Activated CD4-positive, alpha-beta memory T cell treated with anti-CD3 and anti-CD28 coated beads for 36 hours (primary cell): ENCODE measurements around the gene EN2. TPM values are rescaled to one million over a fixed set of nuclear protein-coding genes. Genes with fewer than 3 reads are reported as not detected.

Experiments
- CTCF ChIA-PET: fragments of 350-600 bp; sonication (Branson Sonifier 250); formaldehyde crosslinking; loops from one replicate; lab custom pipeline; 2021; ENCODE audit warnings: antibody characterized with exemption, inconsistent platforms; lab: Charles Lee
- POLR2A ChIA-PET: fragments of 350-600 bp; sonication (Branson Sonifier 250); formaldehyde crosslinking; loops from one replicate; lab custom pipeline; 2021; ENCODE audit warnings: antibody characterized with exemption; lab: Charles Lee
- DNase-seq: peaks from one replicate; pipeline ENCODE4 v3.0.0-alpha.2; 2020
- H3K27ac Mint-ChIP-seq: one replicate; pipeline ENCODE4 v1.8.0; 2021; ENCODE audit warnings: mixed read lengths
- H3K27me3 Mint-ChIP-seq: one replicate; pipeline ENCODE4 v1.8.0; 2021; ENCODE audit warnings: mixed read lengths
- H3K36me3 Mint-ChIP-seq: one replicate; pipeline ENCODE4 v1.8.0; 2021; ENCODE audit warnings: mixed read lengths
- H3K4me1 Mint-ChIP-seq: one replicate; pipeline ENCODE4 v1.8.0; 2021; ENCODE audit warnings: low read depth, mixed read lengths
- H3K4me3 Mint-ChIP-seq: one replicate; pipeline ENCODE4 v1.8.0; 2021; ENCODE audit warnings: mild to moderate bottlenecking, mixed read lengths
- H3K9me3 Mint-ChIP-seq: one replicate; pipeline ENCODE4 v1.8.0; 2021; ENCODE audit warnings: mixed read lengths
- intact Hi-C: fragments of 100-400 bp; cut with micrococcal nuclease; formaldehyde crosslinking; loops from one replicate; pipeline ENCODE4 v1.15.1; 2023
- total RNA-seq, 2 experiments: library from RNA; stranded (reverse); gene quantifications; one replicate each; pipeline ENCODE4 v1.2.3, GENCODE V29; 2021

Gene EN2
- total RNA-seq, 2 experiments from 2014 or later: not detected

- H3K4me3 Mint-ChIP-seq: no peak overlapping the region
- no peaks in the 10 kb centered on the region for H3K9me3 Mint-ChIP-seq
- H3K27ac Mint-ChIP-seq: no peak overlapping the region
- no peak for DNase-seq
- intact Hi-C loops: no loop called here
- ChIA-PET POLR2A (no interaction called here), CTCF (no interaction called here)
- peaks cover 10% of the 10 kb centered on the region for H3K27me3 Mint-ChIP-seq
- no peaks in the 10 kb centered on the region for H3K4me1 Mint-ChIP-seq
- no peaks in the 10 kb centered on the region for H3K36me3 Mint-ChIP-seq
These were observed 38.8 kb upstream of the EN2 start for GRCh38 chr7:155418941-155419755.

DNA sequence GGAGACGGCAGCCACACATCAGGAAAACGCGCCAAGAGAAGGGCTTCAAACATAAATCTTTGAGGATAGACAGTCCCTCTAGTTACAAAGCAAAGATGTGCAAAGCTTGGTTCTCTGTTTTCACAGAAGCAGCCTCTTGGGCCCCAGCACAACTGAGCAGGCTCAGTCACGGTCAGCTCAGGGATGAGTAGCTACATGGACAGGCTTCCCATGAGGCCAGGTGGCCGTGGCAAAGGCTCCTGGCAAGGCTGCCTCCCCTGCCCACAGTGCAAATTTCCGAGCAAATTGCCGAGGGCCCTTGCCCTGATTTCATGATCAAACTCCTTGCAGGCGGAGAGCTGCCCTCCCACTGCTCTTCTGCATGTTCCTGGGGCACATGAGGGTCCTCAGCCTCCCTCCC lies 37.8 kb upstream of the EN2 start:
- DNase-seq: no peak
- CTCF ChIA-PET: no interaction called here
- H3K27ac Mint-ChIP-seq: no peak overlapping the region
- H3K27me3 Mint-ChIP-seq: peaks cover 10% of the 10 kb centered on the region
- intact Hi-C loops: no loop called here
- POLR2A ChIA-PET: no interaction called here
- no peaks in the 10 kb centered on the region for H3K9me3 Mint-ChIP-seq
- H3K4me3 Mint-ChIP-seq: no peak overlapping the region
- no peaks in the 10 kb centered on the region for H3K36me3 Mint-ChIP-seq
- no peaks in the 10 kb centered on the region for H3K4me1 Mint-ChIP-seq

DNA sequence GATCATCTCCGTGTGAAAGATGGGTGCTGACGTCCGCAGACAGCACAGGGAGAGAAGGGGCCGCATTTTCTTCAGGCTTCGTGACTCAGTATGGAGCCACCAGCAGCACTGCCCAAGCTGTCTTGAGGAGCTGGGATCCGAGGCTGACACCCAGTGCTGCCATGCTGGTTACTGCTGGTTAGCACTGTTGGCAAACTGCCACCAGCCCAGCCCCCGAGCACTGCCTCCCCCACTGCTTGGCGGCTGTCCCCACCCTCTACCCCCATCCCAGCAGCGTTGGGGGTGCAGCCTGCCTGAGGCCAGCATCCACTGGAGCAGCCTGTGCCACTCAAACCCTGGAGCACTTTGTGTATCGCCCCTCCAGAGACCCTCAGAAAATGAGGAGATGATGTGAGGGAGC lies 35.8 kb upstream of the EN2 start:
- Mint-ChIP-seq H3K4me1 (no peaks in the 10 kb centered on the region), H3K9me3 (no peaks in the 10 kb centered on the region), H3K36me3 (no peaks in the 10 kb centered on the region), H3K4me3 (no peak overlapping the region), H3K27ac (no peak overlapping the region), H3K27me3 (peaks cover 13% of the 10 kb centered on the region)
- intact Hi-C loops: no loop called here
- ChIA-PET CTCF (no interaction called here), POLR2A (no interaction called here)
- no peak for DNase-seq

- H3K27ac Mint-ChIP-seq: no peak overlapping the region
- DNase-seq: no peak
- POLR2A ChIA-PET: no interaction called here
These were observed 35.2 kb upstream of the EN2 start for GRCh38 chr7:155422599-155423336.

GRCh38 chr7:155423337-155424285 lies 34.3 kb upstream of the EN2 start:
- Mint-ChIP-seq H3K9me3 (no peaks in the 10 kb centered on the region), H3K4me1 (no peaks in the 10 kb centered on the region), H3K4me3 (no peak overlapping the region), H3K27me3 (peaks cover 18% of the 10 kb centered on the region), H3K27ac (no peak overlapping the region), H3K36me3 (no peaks in the 10 kb centered on the region)
- no peak for DNase-seq
- intact Hi-C loops: no loop called here
- POLR2A ChIA-PET: no interaction called here
- CTCF ChIA-PET: no interaction called here

More at GRCh38 chr7:155422599-155423336, 35.2 kb upstream of the EN2 start:
- Mint-ChIP-seq H3K27me3 (peaks cover 13% of the 10 kb centered on the region), H3K36me3 (no peaks in the 10 kb centered on the region), H3K4me3 (no peak overlapping the region), H3K9me3 (no peaks in the 10 kb centered on the region), H3K4me1 (no peaks in the 10 kb centered on the region)
- intact Hi-C loops: no loop called here
- CTCF ChIA-PET: no interaction called here

DNA sequence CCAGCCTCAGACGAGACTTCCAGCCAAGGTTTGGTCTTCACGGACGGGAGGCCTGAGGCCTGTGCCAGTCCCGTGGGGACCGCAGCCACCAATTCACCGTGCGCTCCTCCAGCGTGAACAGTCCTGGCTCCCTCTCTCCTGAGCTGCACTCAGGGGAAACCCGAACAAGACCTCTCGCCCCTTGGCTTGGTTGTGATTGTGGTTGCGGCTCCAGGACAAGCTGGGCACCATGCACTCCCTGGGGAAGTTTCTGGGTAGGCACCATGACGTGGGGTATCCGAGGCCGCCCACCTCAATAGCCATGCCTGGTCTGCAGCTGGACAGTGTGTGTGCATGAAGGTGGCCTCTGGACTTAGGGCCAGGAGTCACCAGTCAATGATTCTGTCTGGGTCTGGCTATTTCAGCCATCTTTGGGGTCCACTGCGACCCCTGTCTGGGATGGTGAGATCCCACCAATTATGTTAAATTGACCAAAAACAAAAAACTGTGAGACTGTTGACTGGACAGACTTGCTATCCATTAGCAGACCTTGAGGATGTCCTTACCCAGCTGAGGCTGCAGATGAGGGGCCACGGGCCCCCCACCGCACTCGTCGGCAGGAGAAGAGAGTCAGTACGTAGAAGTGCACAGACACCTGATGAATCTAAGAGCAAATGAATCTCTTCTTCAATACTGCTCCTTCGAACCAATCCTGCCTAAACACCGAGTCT lies 33.5 kb upstream of the EN2 start:
- Mint-ChIP-seq H3K27ac (no peak overlapping the region), H3K36me3 (no peaks in the 10 kb centered on the region), H3K4me1 (no peaks in the 10 kb centered on the region), H3K4me3 (no peak overlapping the region), H3K9me3 (no peaks in the 10 kb centered on the region), H3K27me3 (peaks cover 16% of the 10 kb centered on the region)
- no peak for DNase-seq
- CTCF ChIA-PET: no interaction called here
- POLR2A ChIA-PET: no interaction called here
- intact Hi-C loops: no loop called here

- Mint-ChIP-seq H3K27ac (no peak overlapping the region), H3K4me1 (no peaks in the 10 kb centered on the region), H3K9me3 (no peaks in the 10 kb centered on the region), H3K27me3 (peaks cover 15% of the 10 kb centered on the region), H3K4me3 (no peak overlapping the region), H3K36me3 (no peaks in the 10 kb centered on the region)
- intact Hi-C loops: no loop called here
- CTCF ChIA-PET: no interaction called here
- POLR2A ChIA-PET: no interaction called here
- DNase-seq: no peak
These were observed 33.0 kb upstream of the EN2 start for GRCh38 chr7:155425011-155425340.

DNA sequence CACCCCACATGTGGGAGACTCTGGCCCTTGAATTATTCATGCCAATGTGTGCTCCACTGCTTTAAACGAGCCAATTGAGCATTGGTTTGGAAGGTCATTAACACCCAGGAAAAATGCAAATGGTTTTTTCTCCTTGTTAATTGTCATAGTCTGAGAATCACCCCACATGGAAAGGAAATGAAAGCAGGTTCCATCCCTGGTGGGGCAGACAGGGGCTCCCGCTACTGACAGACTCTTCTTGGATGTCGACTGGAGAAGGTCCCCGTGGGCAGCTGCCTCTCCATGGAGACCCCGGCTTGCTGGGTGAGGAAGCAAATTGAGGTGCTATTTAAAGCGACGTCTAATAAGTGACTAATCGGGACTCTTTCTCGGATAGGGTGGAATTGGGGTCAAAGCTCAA lies 32.0 kb upstream of the EN2 start:
- no peak for DNase-seq
- H3K36me3 Mint-ChIP-seq: no peaks in the 10 kb centered on the region
- H3K4me1 Mint-ChIP-seq: no peaks in the 10 kb centered on the region
- no peak overlapping the region for H3K27ac Mint-ChIP-seq
- POLR2A ChIA-PET: interaction anchor here (0.6 kb wide), 1 partner anchor 369 kb away, joined by 4 read pairs; no protein-coding TSS in a partner anchor
- CTCF ChIA-PET: no interaction called here
- H3K4me3 Mint-ChIP-seq: no peak overlapping the region
- H3K9me3 Mint-ChIP-seq: no peaks in the 10 kb centered on the region
- intact Hi-C loops: no loop called here
- peaks cover 19% of the 10 kb centered on the region for H3K27me3 Mint-ChIP-seq

DNA sequence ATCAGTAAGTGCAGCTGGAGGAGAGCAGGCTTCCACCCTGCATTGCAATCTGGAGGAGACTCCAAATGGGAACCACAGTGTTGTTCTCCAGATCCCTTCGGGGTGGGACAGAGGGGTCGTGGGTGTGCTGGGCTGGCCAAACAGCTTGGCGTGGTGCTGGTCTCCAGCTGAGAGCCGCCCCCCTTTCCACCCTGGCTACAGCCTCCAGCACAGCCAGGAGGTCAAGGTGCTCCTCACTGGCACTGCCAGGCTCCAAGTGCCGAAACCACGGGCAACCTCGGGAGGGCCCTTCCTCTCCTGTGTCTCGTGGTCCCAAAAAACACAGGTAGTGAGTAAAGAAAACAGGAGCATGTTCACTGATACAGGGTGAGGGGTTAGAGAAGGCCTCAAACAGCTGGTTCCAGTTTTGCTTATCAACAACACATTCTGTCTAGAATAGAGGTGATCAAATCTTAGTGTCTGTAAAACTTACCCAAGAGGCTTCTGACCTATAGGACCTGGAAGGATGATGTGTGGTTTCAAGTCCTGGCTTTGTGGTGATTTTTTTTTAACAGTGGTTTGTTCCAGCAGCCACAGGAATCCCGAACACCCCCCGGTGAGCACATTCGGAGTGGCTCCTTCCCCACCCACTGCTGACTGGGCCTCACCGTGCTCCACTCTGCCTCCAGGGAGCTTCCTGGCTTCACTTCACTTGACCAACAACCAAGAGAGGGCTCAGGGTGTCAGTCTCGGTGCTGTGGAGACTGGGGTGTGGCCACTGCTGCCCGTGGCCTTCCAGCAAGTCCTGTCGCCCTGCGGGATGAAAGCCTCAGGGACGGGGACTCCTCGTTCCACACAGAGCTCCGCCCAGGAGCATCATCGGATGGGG lies 31.2 kb upstream of the EN2 start:
- no peaks in the 10 kb centered on the region for H3K36me3 Mint-ChIP-seq
- H3K4me1 Mint-ChIP-seq: no peaks in the 10 kb centered on the region
- ChIA-PET POLR2A (interaction anchor here (0.6 kb wide), 1 partner anchor 368 kb away, joined by 4 read pairs; no protein-coding TSS in a partner anchor), CTCF (no interaction called here)
- no peak overlapping the region for H3K27ac Mint-ChIP-seq
- H3K9me3 Mint-ChIP-seq: no peaks in the 10 kb centered on the region
- intact Hi-C loops: no loop called here
- peaks cover 19% of the 10 kb centered on the region for H3K27me3 Mint-ChIP-seq
- DNase-seq: no peak
- no peak overlapping the region for H3K4me3 Mint-ChIP-seq

DNA sequence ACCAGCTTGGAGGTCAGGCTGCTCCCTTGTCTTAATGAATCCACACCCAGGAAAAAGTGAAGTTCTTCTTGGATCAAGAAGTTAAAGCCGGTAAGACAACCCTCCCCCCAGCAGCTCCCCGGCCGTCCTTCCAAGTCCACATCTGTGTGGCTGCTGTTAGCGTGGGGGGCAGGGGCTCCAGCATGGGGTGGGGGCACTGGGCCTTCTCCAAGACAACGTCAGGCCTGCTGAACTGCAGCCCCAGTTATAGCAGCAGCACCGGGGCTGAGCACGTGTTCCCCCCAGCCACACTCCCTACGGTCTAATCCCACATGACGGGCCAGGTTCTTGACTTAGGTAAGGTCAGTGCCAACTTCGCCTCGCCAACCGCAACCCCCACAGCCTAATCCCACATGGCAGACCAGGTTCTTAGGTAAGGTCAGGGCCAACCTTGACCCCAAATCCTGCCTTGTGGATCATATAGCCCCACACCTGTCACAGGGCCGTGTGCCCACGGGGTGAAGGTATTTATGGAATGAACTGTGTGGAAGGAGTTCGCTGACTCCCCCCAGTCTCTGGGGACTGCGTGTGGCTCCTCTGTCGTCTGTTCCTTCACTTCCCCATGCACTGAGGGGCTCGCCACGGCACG lies 30.4 kb upstream of the EN2 start:
- Mint-ChIP-seq H3K4me1 (no peaks in the 10 kb centered on the region), H3K9me3 (no peaks in the 10 kb centered on the region), H3K27ac (no peak overlapping the region), H3K4me3 (no peak overlapping the region), H3K36me3 (no peaks in the 10 kb centered on the region), H3K27me3 (peaks cover 20% of the 10 kb centered on the region)
- POLR2A ChIA-PET: no interaction called here
- CTCF ChIA-PET: no interaction called here
- no peak for DNase-seq
- intact Hi-C loops: no loop called here
